Omental fat pad (tissue), 4 donors: ENCODE data around the gene MTHFD2. TPM values are rescaled to one million over a fixed set of nuclear protein-coding genes. Genes with fewer than 3 reads are reported as not detected.

Experiments
- ATAC-seq: fragments of 150-250 bp; one replicate; pipeline ENCODE4 v1.9.1; 2016; ENCODE audit warnings: mild to moderate bottlenecking, moderate library complexity; ENCODE audit not compliant: low FRiP score
- DNase-seq: peaks from one replicate; pipeline ENCODE4 v3.0.0-alpha.2; 2019; ENCODE audit warnings: low spot score
- CTCF ChIP-seq, 3 donors: fragments of 450-650 bp; IDR thresholded peaks; one replicate each; pipeline ENCODE4 v1.5.1; 2016 to 2017; ENCODE audit warnings: antibody characterized with exemption in 3 of 3, mild to moderate bottlenecking in 3 of 3, moderate library complexity in 2 of 3
- total RNA-seq, 4 donors: library from RNA; depleted of rRNA; stranded (reverse); fragments of >200 nt; gene quantifications; one replicate each; pipeline ENCODE4 v1.1.0, GENCODE V29; 2016

Gene MTHFD2
- total RNA-seq, 4 donors from 2014 or later = 34.8 to 111 (median 46.5) TPM

GRCh38 chr2:74238879-74239278, 40.5 kb downstream of the MTHFD2 start:
- ATAC-seq (no peak), DNase-seq (no peak)
- TF ChIP-seq CTCF (IDR thresholded peaks at IDR 0.05) = no peak

- no peak for DNase-seq
- TF ChIP-seq CTCF (IDR thresholded peaks at IDR 0.05) = no peak
- no peak for ATAC-seq
These were observed 40.9 kb downstream of the MTHFD2 start for GRCh38 chr2:74239346-74239745.

- no peak for TF ChIP-seq CTCF (IDR thresholded peaks at IDR 0.05)
- ATAC-seq = no peak
These were observed 44.1 kb downstream of the MTHFD2 start for GRCh38 chr2:74242354-74243071.

GRCh38 chr2:74244286-74244685, 45.9 kb downstream of the MTHFD2 start:
- no peak for TF ChIP-seq CTCF (IDR thresholded peaks at IDR 0.05)
- no peak for ATAC-seq
- no peak for DNase-seq

More at GRCh38 chr2:74242354-74243071, 44.1 kb downstream of the MTHFD2 start:
- DNase-seq = no peak

GRCh38 chr2:74246496-74247195, 48.2 kb downstream of the MTHFD2 start:
- no peak for DNase-seq
- ATAC-seq = no peak
- no peak for TF ChIP-seq CTCF (IDR thresholded peaks at IDR 0.05)

- ATAC-seq (no peak), DNase-seq (no peak)
- TF ChIP-seq CTCF (IDR thresholded peaks at IDR 0.05) = no peak
These were observed 51.1 kb downstream of the MTHFD2 start for GRCh38 chr2:74249406-74250122.
